NCI-H2029 (cell line): Measurements from ENCODE around the gene ETNK1.
A peak's percentile ranks its signal among the peaks of the same experiment; 100 is the strongest.
"Not testable (repeated sequence)": the region's sequence is repeated elsewhere in the genome, so short reads cannot be mapped to it uniquely, and the experiment has no call there.

Source experiments
- DNase-seq: peaks from one replicate; lab custom pipeline; 2025; lab: John Stamatoyannopoulos, UW

ETNK1 gene, protein sequence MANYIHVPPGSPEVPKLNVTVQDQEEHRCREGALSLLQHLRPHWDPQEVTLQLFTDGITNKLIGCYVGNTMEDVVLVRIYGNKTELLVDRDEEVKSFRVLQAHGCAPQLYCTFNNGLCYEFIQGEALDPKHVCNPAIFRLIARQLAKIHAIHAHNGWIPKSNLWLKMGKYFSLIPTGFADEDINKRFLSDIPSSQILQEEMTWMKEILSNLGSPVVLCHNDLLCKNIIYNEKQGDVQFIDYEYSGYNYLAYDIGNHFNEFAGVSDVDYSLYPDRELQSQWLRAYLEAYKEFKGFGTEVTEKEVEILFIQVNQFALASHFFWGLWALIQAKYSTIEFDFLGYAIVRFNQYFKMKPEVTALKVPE

GRCh38 chr12:22624870-22625761 is at the start of gene ETNK1:
Gene ETNK1 (plus strand): TSS chr12:22625171. CDS start chr12:22625431, 260 bp downstream.
- DNase-seq = peak; percentile 87

GRCh38 chr12:22576065-22576464 is 48.9 kb upstream of the ETNK1 start:
- no peak for DNase-seq

GRCh38 chr12:22576473-22576872 is 48.5 kb upstream of the ETNK1 start:
- DNase-seq = no peak

DNA sequence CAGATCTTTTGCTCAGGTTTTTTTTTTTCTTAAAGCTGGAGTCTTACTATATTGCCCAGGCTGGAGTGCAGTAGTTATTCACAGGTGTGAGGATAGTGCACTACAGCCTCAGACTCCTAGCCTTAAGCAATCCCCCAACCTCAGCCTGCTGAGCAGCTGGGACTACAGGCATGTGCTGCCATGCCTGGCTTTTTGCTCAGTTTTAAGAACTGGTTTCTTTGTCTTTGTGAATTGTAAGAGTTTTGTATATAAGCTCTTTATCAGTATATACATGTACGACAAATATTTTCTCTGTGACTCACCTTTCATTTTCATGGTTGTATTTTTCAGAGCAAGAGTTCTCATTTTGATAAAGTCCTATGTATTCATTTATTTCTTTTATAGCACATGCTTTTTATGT is 47.3 kb upstream of the ETNK1 start:
- no peak for DNase-seq

DNA sequence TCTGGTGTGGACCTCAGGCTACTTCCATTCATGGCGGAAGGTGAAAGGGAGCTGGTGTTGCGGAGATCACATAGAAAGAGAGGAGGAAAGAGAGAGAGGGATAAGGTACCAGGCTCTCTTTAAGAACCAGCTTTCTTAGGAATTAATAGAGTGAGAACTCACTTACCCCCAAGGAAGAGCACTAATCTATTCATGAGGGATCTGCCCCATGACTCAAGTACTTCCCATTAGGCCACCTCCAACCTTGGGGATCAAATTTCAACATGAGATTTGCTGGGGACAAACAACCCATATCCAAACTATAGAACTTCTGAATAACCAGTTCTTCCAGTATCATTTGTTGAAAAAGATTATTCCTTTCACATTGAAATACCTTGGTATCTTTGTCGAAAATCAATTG is 46.6 kb upstream of the ETNK1 start:
- DNase-seq = no peak

DNA sequence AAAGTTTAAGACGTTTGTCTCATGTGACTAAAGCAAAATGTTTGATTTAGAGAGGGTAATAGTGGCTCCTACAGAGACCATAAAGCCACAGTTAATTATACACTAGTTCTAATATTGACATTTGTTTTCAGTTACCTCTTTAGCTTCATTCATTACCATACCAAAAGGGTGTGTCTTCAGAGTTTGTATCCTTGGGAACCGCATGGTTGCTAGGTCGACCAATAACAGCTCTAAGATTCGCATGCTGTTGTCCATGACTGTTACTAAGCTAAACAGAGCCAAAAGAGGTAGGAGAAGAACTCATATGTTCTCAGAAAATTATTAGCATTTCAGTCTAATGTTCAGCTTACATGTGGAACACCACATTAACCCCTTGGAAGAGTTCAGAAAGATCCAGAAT is 36.2 kb upstream of the ETNK1 start:
- DNase-seq = peak; percentile 75

GRCh38 chr12:22593864-22594263 is 31.1 kb upstream of the ETNK1 start:
- DNase-seq = no peak

DNA sequence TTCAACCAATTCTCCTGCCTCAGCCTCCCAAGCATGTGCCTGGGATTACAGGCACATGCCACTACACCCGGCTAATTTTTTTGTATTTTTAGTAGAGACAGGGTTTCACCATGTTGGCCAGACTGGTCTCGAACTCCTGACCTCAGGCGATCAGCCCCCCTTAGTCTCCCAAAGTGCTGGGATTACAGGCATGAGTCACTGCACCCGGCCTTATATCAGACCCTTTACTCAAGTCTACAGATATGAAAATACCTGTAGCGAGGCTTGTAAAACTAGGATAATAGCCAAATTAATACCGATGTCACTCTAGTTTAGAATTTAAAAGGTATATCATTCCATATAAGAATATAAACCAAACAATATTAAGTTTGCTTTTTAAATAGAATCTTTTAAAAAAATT is 27.4 kb upstream of the ETNK1 start:
- not testable (repeated sequence) for DNase-seq

GRCh38 chr12:22598141-22598762 is 26.7 kb upstream of the ETNK1 start:
- DNase-seq = no peak

DNA sequence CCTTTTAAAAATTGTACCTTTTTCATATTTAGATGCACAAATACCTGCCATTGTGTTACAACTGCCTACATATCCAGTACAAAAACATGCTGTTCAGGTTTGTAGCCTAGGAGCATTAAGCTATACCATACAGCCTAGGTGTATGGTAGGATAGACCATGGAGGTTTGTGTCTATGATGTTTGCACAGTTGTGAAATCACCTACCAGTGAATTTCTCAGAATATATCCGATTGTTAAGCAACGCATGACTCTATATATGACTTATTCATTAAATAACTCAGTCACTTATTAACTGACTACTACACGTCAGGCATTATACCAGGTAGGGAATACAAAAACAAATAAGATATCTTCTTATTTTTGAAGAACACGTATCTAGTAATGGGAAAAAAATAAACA is 26.2 kb upstream of the ETNK1 start:
- no peak for DNase-seq

DNA sequence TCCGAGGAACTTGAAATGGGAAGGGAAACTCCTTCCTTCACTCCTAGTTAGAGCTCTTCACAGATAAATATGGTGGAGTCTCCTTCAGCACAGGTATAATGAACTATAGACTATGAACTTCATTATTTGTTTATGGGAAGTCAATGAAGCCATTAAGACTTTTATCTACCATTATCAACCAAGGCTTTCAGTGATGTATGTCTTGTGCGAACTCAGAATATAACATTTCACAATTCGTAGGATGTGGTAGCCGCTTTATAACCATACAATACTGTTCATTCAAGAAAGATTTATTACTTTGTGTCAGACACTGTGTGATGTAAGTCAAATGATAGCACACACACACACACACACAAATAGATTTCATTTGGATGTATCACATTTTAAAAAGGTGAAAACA is 24.8 kb upstream of the ETNK1 start:
- DNase-seq = no peak

DNA sequence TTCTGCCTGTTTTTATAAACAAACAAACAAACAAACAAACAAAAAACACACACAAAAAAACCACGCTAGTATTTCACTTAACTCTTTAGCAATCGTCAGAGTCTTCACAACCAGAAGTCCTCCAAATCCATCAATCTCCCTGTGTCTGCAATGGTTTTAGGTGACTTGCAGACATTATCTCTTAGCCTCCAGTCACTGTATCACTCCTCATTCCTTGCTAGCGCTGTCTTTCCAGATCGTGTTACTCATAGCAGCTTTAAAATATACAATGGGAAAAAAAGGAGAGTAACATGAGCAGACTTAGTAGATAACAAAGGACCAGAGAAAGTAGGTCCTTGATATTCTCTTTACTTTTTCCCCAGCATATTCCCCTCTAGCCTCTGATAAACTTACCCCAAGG is 15.5 kb upstream of the ETNK1 start:
- DNase-seq = no peak

GRCh38 chr12:22610131-22610530 is 14.8 kb upstream of the ETNK1 start:
- DNase-seq = no peak

- not testable (repeated sequence) for DNase-seq
These were observed 12.1 kb upstream of the ETNK1 start for GRCh38 chr12:22612822-22613221.

- no peak for DNase-seq
These were observed 8.9 kb upstream of the ETNK1 start for GRCh38 chr12:22615963-22616501.

- DNase-seq = no peak
These were observed 7.3 kb upstream of the ETNK1 start for GRCh38 chr12:22617630-22618029.

DNA sequence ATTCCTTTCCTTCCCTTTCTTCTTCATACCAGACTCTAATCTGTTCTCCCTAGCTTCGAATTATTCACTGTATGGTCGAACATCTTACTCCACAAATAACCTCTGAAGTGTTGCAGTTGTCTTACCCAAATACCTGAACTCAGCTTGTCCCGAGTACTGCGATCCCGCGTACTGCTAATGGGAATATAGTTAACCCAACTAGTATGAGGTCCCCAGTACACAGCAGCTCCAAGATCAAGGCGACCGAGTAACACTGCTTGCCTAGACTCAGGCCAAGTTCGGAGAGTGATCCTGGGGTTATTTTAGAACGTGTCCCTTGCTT is 462 bp upstream of the ETNK1 start:
- no peak for DNase-seq

GRCh38 chr12:22625762-22626294 is 857 bp downstream of the ETNK1 start:
- no peak for DNase-seq

- DNase-seq = no peak
These were observed 1.4 kb downstream of the ETNK1 start for GRCh38 chr12:22626406-22626805.

GRCh38 chr12:22627371-22627770 is 2.4 kb downstream of the ETNK1 start:
- no peak for DNase-seq

- DNase-seq = no peak
These were observed 3.3 kb downstream of the ETNK1 start for GRCh38 chr12:22628228-22628627.

DNA sequence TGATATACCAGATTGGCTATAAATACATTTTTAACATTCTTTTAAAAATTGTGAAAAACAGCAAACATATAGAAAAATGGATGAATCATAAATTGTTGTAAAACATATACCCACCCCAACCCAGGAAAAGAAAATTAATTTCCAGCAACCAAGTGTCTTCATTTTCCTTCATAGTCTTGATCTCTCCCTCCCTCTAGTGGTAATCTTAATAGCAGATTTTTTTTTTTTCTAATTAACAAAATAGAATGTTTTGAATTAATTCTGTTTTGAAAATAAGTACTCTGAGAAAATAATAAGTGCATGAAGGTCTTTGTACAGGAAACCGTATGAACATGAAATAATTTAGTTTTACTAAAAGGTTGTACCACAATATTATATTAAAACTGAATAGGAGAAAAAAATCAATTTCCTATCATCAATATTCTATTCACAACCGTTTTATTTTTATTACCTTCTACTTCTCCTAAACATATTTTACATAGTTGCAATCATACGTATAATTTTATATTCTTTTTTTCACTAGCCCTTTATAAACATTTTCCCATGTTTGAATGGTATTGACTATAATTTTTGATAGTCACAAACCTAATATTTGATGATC is 7.0 kb downstream of the ETNK1 start:
- DNase-seq = no peak
